Suprapubic skin (tissue), 4 donors: ENCODE data around the gene NUP42.

ENCODE experiments used
- CTCF ChIP-seq, 2 donors: fragments of 200-600 bp in 1 of 2; fragments of 450-650 bp in 1 of 2; sonication (generic) in 1 of 2; IDR thresholded peaks; one replicate each; pipeline ENCODE4 v1.5.1; 2016 to 2019; ENCODE audit warnings: antibody characterized with exemption in 2 of 2, mild to moderate bottlenecking in 1 of 2, moderate library complexity in 1 of 2
- EP300 ChIP-seq: sonication (generic); formaldehyde crosslinking; IDR thresholded peaks from one replicate; pipeline ENCODE4 v1.6.1; 2017; ENCODE audit warnings: antibody characterized with exemption
- POLR2AphosphoS5 ChIP-seq, 3 donors: sonication (generic); formaldehyde crosslinking; IDR thresholded peaks; one replicate each; pipeline ENCODE4 v1.6.1; 2017; ENCODE audit warnings: antibody characterized with exemption in 3 of 3

GRCh38 chr7:23196306-23196705 is 14.5 kb downstream of the NUP42 start:
- no peak for TF ChIP-seq EP300
- TF ChIP-seq CTCF (IDR thresholded peaks at IDR 0.05): no peak
- TF ChIP-seq POLR2AphosphoS5 (IDR thresholded peaks at IDR 0.05): no peak
